ENCODE data around the gene ENHO.
"Not testable (repeated sequence)": the region's sequence is repeated elsewhere in the genome, so short reads cannot be mapped to it uniquely, and the experiment has no call there.

Gene ENHO

DNA sequence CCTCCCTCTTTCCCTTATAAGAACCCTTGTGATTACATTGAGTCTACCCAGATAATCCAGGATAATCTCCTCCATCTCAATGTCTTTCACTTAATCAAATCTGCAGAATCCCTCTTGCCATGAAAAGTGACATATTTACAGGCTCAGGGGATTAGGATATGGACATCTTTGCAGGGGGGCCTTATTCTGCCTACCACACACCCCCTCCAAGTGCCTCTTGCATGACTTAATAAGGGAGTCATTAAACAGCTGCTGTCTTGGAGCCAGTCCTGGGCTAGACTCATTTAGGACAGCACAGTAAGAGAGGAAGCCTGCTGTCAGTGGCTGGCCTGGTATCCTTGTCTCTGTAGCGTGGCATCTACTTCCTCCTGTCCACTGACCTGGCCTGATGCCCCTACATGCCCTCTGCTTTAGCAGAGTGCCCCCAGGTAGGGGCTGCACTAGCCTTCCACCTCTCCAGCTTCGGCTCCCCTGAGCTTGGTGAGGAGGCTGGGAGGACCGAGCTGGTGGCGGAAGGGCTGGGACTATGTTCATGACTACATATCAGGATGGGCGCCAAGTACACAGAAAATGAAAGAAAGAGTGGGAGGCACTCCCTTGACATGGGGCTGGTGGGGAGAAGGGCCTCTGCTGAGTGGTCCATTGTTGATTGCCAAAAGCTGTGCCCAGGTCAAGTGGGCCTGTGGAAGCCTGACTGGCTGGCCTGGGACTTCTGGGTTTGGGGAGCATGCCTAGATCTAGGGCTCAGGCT, 17.2 kb downstream of the ENHO start:
- DNase-seq = no peak

DNA sequence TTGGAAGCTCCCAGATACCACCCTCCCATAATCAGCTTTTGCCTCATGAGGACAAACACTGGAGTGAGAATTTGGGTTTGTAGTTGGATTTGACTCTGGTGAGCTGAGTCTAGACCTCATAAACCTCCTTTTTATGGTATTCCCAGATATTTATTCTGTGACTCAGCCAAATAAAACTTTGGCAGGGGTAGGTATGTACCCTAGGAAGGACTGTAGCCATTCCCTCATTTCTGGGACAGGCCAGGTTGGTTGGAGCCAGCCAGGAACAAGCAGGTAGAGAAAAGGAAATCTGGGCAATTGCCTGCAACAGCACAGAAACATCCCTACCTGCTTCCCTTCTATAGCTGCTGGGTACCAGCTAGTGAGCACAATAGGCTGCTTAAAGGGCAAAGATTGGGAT, 19.4 kb downstream of the ENHO start:
- DNase-seq = no peak

DNA sequence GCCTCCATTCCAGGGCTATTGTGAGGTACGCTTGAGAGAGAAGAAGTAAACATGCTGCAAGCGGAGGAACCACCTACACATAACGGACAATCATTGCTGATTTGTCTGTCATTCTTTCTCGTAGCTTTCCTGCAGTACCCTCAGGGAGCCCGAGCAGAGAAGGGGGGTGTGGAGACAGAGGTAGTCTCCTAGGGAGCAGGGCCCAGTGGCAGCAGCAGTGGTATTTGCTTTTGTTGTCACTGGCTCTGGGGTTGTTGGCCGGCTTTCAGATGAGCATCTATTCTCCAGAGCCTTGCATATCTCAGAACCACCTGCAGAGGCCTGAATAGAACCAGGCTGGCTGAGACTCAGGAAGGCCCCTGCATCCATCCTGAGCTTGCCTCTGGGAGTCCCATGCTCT, 19.9 kb downstream of the ENHO start:
- DNase-seq = no peak

DNA sequence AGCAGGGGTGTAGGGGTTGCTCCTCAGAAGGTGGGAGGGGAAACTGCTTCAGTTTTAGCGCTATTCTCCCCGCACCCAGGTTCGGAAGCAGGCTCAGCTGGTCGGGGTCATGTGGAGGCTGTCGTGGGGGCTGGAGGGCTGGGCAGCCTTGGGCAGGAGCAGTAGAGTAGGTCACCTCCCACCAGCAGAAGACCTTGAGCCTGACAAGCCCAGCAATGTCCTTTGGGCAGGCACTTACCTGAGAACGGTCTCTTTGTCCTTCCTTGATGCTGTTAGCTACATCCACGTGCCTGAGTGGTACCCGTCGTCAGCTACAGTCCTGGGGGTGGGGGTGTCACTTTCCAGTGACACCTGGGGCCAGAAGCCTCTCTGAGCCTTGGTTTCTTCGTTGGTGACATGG, 20.3 kb downstream of the ENHO start:
- no peak for DNase-seq

DNA sequence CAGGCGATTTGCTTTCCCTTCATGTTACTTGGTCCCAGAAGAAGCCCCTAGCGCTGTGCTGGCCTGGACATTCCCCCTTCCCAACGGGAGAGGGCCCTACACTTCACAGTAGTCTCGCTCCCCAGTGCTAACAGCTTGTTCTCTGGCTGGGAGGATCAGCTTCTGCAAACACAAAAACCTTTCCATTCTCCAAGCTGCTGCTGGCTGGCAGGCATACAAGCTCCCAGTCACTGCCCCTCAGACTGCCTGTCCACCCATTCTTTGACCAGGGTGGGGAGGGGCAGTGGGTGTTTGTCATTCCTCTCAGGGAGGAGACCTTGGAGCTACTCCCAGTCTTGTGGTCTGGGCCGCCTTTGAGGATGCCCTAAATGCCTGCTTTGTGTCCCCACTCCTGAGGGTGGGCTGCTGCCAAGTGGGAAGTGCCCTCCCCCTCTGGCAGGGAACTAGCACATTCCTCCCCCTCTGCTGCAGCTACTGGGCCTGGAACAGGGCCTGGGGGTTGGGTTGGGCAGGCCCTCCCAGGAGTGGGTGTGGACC, 20.8 kb downstream of the ENHO start:
- no peak for DNase-seq

DNA sequence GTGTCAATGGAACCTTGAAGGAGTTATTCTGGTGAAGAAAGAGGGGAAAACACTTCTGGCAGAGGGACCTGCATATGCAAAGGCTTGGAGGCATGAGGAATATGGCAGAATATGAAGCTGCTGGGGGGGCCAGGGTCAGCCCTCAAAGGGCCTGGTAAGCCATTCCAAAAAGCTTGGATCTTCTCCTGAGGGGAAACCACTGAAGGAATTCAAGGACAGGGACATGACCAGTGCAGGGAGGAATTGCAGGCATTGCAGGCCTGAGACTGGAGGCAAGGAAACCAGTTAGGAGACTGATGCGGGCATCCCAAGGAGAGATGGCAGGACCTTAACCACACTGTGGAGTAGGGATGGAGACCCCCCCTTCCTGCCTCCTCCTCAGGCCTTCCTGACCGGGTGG, 21.4 kb downstream of the ENHO start:
- DNase-seq = no peak

DNA sequence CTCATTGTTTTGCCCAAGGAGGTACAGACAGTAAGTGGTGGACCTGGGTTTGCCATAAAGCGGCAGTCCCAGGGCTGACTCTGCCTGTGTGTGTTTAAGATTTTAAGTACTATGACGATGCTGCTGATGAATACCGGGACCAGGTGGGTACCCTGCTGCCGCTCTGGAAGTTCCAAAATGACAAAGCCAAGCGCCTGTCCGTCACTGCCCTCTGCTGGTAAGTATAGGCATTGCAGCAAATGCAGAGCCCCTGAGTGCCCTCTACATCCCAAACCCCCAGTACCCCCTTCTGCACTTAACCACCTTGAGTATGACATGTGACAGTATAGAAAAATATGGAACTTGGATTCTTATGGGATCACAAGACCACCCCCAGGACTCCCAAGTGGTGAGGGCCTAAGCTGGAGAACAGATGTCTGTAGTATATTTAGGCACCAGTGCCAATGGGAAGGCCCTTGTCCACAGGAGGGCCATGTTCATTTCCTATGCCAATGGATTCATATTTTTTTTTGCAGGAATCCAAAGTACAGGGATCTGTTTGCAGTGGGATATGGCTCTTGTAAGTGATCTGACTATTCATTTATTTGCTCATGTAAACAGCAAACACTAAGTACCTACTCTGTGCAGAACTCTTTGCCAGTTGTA, 22.0 kb downstream of the ENHO start:
- peak; percentile 67 for DNase-seq

DNA sequence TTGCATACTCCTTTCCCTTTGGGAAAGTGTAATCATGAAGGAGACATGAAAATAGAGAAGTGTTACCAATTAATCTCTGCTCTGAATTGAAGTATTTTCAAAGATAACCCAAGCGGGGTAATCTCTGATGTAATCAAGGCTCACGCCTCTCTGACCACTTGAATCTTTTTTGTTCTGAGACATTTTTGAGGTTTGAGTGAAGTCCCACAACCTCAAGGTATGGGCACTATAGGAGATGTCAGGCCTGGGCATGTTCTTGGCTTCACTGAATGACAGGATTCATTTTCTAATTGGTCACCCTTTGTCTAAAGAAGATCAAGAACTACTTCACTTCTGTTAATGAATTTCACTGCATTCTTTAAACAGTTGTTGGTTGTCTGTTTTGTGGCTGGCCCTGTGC, 23.7 kb downstream of the ENHO start:
- no peak for DNase-seq

DNA sequence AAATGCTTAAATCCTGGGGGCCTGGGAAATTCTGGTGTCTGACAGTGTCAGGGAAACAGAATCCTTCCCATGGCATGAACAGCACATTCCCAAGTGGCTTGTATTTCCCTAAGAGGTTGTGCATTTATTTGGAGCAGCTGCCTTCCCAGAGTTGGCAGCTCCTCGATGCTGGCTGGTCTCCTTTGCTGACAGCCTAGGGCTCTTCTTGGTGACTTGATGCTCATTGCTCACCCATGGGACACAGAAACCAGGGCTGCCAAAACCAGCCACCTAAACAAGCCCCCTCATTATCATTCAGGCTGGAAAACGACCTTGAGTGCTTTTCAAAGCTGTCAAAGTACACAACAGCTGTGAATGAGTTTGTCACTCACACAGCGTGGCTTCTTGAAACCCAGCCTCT, 24.2 kb downstream of the ENHO start:
- no peak for DNase-seq

DNA sequence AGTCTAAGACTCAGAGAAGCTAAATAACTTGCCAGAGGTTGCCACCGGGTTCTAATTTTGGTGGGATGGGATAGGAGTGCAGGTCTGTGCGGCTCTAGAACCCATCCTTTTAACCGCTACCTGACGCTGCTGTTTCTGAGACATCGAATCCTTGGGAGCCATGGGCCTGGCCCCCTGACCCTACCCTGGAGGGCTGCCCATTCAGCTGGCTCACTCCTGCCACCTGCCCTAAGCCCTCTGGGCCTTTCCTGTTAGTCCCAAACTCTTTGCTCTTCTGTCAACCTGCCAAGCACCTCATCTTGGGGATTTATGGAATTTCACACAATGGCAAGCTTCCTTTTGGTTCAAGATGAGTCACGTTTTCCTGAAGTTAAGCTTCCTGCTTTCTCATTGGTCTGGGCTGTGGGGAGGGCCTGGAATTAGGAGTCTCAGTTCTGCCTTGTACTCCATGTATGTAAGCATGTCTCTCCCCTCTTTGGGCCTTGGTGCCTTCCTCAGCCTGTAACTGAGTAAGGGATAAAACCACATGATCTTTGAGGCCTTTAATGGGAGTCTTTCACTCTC, 26.6 kb downstream of the ENHO start:
- DNase-seq = no peak

DNA sequence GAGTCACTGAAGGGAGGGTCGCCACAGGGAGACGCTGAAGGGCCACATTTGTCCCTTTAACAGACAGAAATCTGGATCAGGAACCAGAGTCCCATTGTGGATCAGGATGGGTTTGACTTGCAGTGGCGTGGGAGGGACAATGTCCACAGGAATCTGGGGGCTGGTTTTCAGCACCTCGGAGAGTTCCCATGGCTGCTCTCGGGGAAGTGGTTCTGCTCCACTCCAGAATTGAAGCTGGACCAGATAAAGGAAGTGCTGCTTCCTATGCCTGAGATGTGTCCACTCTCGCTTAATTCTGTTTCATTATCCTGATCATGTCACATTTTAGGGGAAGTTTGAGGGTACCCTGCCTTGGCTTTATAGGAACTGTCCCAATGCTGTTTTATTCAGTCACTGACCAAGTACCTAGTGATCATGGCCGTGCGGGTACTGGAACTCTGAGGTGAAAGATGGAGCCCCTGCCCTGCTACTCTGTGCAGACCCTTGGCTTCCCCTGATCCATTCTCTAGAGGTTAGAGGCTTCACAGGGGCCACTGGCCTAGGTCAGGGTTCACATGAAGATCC, 28.7 kb downstream of the ENHO start:
- DNase-seq = no peak

DNA sequence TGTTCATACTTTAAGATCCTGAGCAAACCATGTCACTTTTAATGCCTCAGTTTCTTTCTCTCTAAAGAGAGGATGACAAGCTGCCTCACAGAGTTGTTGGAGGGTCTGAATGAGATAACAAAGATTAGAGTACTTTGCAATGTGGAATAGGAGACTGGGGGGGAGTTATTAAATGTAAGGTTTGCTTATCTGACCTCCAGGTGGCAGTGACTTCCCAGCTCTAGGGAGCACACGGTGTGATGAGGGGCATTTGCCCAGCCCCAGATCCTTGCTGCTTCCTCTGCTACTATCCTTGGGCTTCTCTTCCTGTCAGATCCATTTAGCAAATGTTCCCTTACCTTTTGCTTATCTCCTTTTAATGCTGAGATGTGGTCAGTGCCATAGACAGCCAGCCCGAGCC, 30.7 kb downstream of the ENHO start:
- DNase-seq = no peak

DNA sequence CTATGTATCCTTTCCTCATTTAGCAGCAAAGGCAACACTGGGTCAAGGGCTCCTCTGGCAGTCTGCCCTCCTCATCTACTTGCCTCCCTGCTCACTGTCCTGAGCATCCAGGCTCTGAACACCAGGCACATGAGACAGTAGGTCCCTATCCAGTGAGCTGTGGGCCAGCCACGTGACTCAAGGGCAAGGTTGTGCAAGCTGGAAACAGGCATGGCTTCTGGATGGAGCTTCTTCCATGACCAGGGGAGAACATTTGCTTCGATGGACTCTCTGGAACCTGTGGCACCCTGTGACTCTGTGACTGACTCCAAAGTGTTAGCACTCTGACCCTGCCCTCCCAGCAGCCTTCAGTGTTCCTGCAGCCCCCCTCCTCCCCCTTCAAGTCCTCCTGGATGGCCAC, 31.2 kb downstream of the ENHO start:
- DNase-seq = no peak

DNA sequence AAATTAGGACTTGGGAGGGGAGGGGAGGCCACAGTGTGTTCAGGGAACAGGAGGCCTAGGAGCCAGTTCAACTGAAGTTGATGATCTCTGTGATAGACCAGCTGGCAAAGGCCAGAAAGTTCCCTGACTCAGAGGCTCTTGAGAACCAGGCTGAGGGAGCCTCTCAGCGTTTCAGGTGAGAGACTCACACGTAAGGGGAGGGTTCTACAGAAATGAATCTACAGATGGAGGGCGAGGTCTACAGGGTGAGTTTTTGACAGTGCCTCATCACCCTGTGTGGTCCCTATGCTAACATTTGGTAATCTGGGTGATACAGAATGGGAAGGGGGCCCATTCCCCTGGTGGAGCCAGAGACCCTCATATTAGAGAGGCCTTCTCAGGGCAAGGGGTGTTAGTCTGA, 32.0 kb downstream of the ENHO start:
- DNase-seq = no peak

DNA sequence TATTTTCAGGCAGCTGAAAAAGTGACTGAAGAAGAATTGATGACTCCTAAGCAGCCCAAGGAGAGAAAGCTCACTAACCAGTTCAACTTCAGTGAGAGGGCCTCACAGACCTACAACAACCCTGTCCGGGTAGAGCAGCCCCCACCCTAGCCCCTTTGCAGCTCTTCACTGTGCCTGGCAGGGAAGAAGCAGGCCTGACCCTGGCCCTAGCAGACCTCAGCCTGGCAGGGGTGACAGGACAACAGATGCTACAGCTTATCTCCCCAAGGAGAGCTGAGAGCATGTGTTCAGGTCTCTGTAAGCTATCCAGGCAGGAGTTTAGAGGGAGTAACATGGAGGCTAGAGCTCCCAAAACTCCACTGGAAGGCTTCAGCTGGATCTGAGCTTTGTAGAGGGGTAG, 32.4 kb downstream of the ENHO start:
- no peak for DNase-seq

DNA sequence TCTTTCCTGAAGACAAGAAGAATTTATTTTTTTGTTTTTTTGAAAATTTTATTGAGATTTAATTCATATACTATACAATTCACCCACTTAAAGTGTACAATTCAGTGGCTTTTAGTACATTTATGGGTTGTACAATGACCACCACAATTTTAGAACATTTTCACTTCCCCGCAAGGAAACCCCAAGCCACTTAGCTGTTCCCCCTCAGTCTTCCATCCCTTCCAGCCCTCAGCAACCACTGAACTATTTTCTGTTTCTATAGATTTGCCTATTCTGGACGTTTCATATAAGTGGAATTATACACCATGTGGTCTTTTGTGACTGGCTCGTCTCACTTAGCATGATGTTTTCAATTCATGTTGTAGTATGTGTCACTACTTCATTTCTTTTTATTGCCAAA, 36.2 kb downstream of the ENHO start:
- DNase-seq = no peak

DNA sequence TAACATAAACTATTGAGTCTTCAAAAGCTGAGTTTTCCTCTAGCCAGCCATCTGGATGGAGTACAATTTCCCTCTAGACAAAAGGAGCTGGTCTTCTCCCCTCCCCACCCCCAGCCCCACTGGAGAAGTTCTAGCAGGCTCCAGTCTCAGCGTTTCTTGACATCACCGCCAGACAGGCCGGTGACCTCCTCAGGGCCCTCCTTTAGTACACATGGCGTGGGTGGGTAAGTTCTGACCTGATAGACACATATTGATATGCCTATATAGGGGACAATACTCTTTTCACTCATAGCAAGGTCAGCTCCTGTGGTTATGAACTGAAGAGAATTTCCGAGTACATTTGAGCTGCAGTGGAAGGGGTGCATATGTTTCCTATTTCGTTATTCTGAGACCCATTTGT, 37.0 kb downstream of the ENHO start:
- DNase-seq = no peak

DNA sequence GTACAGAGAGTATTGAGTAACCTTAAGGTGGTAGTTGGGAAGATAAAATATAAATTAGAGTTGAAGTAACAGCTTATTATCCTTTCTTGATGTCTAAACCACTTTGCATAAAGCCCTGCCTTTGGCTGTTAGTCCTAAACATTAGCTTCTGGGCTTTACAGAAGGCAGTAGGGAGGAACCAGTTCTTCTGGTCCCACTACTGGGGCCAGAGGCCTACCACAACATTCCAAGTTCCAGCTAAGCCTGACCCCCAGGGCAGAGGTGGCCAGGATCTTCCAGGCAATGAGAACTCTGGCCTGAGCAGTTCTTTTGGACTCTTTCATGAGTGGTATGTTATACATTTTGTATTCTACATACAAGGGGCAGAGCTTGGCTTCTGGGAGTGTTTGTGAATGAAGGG, 38.1 kb downstream of the ENHO start:
- DNase-seq = no peak

DNA sequence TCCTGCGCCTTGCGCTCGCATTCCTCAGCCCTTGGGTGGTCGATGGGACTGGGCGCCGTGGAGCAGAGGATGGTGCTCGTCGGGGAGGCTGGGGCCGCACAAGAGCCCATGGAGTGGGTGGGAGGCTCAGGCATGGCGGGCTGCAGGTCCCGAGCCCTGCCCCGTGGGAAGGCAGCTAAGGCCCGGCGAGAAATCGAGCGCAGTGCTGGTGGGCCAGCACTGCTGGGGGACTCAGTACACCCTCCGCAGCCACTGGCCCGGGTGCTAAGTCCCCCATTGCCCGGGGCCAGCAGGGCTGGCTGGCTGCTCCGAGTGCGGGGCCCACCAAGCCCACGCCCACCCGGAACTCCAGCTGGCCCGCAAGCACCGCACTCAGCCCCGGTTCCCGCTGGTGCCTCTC, 40.0 kb downstream of the ENHO start:
- not testable (repeated sequence) for DNase-seq

DNA sequence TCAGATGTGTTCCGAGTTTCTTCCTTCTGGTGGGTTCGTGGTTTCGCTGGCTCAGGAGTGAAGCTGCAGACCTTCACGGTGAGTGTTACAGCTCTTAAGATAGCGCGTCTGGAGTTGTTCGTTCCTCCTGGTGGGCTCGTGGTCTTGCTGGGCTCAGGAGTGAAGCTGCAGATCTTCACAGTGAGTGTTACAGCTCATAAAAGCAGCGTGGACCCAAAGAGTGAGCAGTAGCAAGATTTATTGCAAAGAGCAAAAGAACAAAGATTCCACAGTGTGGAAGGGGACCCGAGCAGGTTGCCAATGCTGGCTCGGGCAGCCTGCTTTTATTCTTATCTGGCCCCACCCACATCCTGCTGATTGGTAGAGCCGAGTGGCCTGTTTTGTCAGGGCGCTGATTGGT, 41.2 kb downstream of the ENHO start:
- DNase-seq = not testable (repeated sequence)

DNA sequence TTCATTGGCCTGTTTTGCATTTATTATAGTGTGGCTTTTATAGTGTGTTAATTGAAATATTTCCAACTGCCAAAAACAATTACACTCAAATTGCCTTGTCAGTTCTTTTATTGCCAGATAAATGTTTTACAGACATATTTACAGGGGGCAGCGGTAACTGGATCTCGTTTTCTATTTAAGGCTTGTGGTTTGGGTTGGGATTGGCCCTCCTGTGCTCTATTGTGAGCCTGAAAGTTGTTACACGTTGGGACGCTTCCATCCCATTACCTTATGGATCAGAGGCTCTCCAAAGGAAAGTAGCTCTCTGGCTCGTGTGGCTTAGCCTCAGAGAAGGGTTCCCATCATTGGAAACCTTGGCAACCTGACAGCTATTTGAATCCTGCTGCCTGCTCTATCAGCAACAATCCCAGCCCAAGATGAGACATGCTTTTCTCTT, 43.3 kb downstream of the ENHO start:
- DNase-seq = no peak

DNA sequence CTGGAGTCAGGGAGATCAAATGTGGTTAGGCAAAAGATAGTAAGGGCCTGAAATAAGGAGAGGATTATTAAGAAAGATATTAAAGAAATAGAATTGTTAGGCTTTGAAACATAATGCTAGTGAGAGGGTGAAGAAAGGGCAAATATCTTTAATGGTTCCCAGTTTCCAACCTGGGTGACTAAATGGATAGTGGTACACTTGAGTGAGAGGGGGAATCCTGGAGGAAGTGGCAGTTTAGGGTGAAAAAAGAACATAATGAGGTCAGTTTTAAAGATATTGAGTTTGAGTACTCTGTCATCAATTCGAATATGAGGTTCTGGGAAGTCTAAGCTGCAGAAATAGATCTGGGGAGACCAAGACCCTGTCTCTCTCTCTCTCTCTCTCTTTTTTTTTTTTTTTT, 45.2 kb downstream of the ENHO start:
- no peak for DNase-seq

DNA sequence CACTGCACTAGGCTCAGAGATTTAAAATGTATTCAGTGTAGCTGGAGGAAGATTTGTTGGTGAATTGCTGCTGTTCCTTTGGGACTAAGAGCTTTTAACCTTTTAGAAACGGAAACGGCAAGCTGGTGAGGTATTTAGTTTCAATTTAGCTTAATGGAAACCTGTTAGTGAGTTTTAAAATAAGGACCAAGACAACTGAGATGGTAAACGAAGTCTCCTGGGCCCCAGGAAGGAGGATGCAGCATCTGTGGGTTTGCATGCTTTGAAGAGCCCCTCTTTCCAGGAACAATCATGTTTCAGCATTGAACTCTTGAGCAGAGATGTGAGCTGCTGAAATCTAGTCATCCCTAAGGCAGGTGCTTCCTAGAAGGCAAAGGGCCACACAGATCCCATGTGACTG, 47.7 kb downstream of the ENHO start:
- no peak for DNase-seq
